K562 (cell line): ENCODE measurements around the gene HMCN2. TPM values are rescaled to one million over a fixed set of nuclear protein-coding genes. Genes with fewer than 3 reads are reported as not detected.

Experiments
- ATAC-seq: fragments of 200-7000 bp; cut with Tn5 transposase; 3 replicates; pipeline ENCODE4 v1.9.1; 2020; ENCODE audit warnings: moderate library complexity
- BruUV-seq: library from RNA; stranded (reverse); fragments of 400-500 nt; replicated peaks from 2 replicates; lab custom pipeline; 2021; lab: Mats Ljungman, UMichigan
- CTCF ChIA-PET: fragments of 300-600 bp; formaldehyde crosslinking; extraction: SDS; loops from one replicate; lab custom pipeline; 2021; ENCODE audit warnings: low intra/inter-chr PET ratio; lab: Yijun Ruan, JAX
- POLR2A ChIA-PET: fragments of 300-600, 350-650 bp; sonication (Branson Sonifier 250); formaldehyde crosslinking; extraction: SDS; loops from one replicate; lab custom pipeline; 2021; ENCODE audit warnings: antibody characterized with exemption, inconsistent platforms; lab: Yijun Ruan, JAX
- DNase-seq, 4 experiments: peaks; one replicate each; pipeline versions ENCODE4 v3.0.0 to v3.0.0-alpha.2; 2011 to 2018; ENCODE audit warnings: low spot score in 3 of 4, mixed read lengths in 3 of 4; ENCODE audit errors: extremely low read depth in 1 of 4
- FAIRE-seq: peaks from 2 replicates; lab custom pipeline; 2011; peaks lifted over from hg19 to GRCh38; lab: Jason Lieb, UNC
- H2AFZ ChIP-seq: 2 replicates; pipeline ENCODE4 v1.6.0; 2011; ENCODE audit warnings: low read depth, low read length, control low read depth, inconsistent platforms
- H3K27ac ChIP-seq: fragments of 200-600 bp; 3 replicates; pipeline ENCODE4 v1.8.0; 2011; ENCODE audit warnings: low read depth, mild to moderate bottlenecking, control low read depth, inconsistent platforms, low read length, moderate library complexity, mixed read lengths; ENCODE audit errors: extremely low read depth
- H3K27me3 ChIP-seq, 2 experiments: fragments of 300-600 bp in 1 of 2; 2 replicates in 1 of 2; 3 replicates in 1 of 2; pipeline versions ENCODE4 v1.6.0 to v1.8.0; 2011; ENCODE audit warnings: inconsistent platforms in 2 of 2, low read length in 2 of 2, mild to moderate bottlenecking in 1 of 2, mixed read lengths in 1 of 2, moderate library complexity in 1 of 2; ENCODE audit not compliant: control insufficient read depth in 2 of 2, insufficient read depth in 2 of 2
- H3K36me3 ChIP-seq: fragments of 300-600 bp; 3 replicates; pipeline ENCODE4 v1.8.0; 2011; ENCODE audit warnings: mild to moderate bottlenecking, low read length, inconsistent platforms; ENCODE audit not compliant: control insufficient read depth, insufficient read depth
- H3K4me1 ChIP-seq, 2 experiments: fragments of 200-600 bp in 1 of 2; replicated peaks in 1 of 2; 2 replicates in 1 of 2; 3 replicates in 1 of 2; pipeline versions ENCODE4 v1.5.1 to v1.8.0; 2011; ENCODE audit warnings: inconsistent platforms in 2 of 2, low read length in 2 of 2, mild to moderate bottlenecking in 1 of 2, mixed read lengths in 1 of 2, moderate library complexity in 1 of 2; ENCODE audit not compliant: control insufficient read depth in 2 of 2, insufficient read depth in 2 of 2
- H3K4me2 ChIP-seq: 2 replicates; pipeline ENCODE4 v1.6.1; 2011; ENCODE audit warnings: low read length, control low read depth, inconsistent platforms, mixed read lengths; ENCODE audit not compliant: insufficient read depth
- H3K4me3 ChIP-seq: fragments of 200-600 bp; sonication (generic), shearing (Covaris generic); 2 replicates; pipeline ENCODE4 v1.5.1; 2016; ENCODE audit warnings: control low read depth, inconsistent platforms
- H3K79me2 ChIP-seq: fragments of 200-600 bp; 3 replicates; pipeline ENCODE4 v1.8.0; 2011; ENCODE audit warnings: low read length, inconsistent platforms; ENCODE audit not compliant: control insufficient read depth, insufficient read depth
- H3K9ac ChIP-seq, 2 experiments: 2 replicates each; pipeline versions ENCODE4 v1.6.0 to v1.6.1; 2011; ENCODE audit warnings: low read depth in 2 of 2, low read length in 2 of 2, control low read depth in 1 of 2, inconsistent platforms in 1 of 2, mild to moderate bottlenecking in 1 of 2, mixed read lengths in 1 of 2; ENCODE audit not compliant: insufficient read depth in 1 of 2
- H3K9me1 ChIP-seq: one replicate; pipeline ENCODE4 v1.6.0; 2011; ENCODE audit warnings: inconsistent platforms, mild to moderate bottlenecking, low read length, moderate library complexity; ENCODE audit not compliant: control insufficient read depth, insufficient read depth
- H3K9me3 ChIP-seq: replicated peaks from 2 replicates; pipeline ENCODE4 v1.5.1; 2011; ENCODE audit warnings: low read depth, low read length, inconsistent platforms; ENCODE audit not compliant: control insufficient read depth, insufficient read depth
- H4K20me1 ChIP-seq: replicated peaks from 2 replicates; pipeline ENCODE4 v1.6.1; 2011; ENCODE audit warnings: low read length, inconsistent platforms, mixed read lengths; ENCODE audit not compliant: control insufficient read depth, insufficient read depth
- CBFA2T3 ChIP-seq: fragments of 450-650 bp; IDR thresholded peaks from 2 replicates; pipeline ENCODE4 v1.6.1; 2017
- EGR1 ChIP-seq: fragments of 450-650 bp; conservative IDR thresholded peaks from 2 replicates; pipeline ENCODE4 v1.6.1; 2017; ENCODE audit warnings: mild to moderate bottlenecking
- HDAC3 ChIP-seq: fragments of 450-650 bp; IDR thresholded peaks from 2 replicates; pipeline ENCODE4 v1.6.1; 2018; ENCODE audit warnings: borderline replicate concordance, mild to moderate bottlenecking, moderate library complexity; ENCODE audit not compliant: partially characterized antibody
- SMARCE1 ChIP-seq: fragments of 450-650 bp; IDR thresholded peaks from 2 replicates; pipeline ENCODE4 v1.7.1; 2016; ENCODE audit warnings: mild to moderate bottlenecking
- SPI1 ChIP-seq: IDR thresholded peaks from 2 replicates; pipeline ENCODE4 v1.6.1; 2011; ENCODE audit warnings: low read depth, low read length, control low read depth, borderline replicate concordance
- ZSCAN32 ChIP-seq: fragments of 450-650 bp; formaldehyde crosslinking; IDR thresholded peaks from 2 replicates; pipeline ENCODE4 v1.4.0; 2020; ENCODE audit warnings: mild to moderate bottlenecking, moderate library complexity
- WGBS: fragments of 100-300 bp; shearing (Covaris generic); methylation state at CpG from one replicate; pipeline ENCODE4 v1.1.6; 2016; ENCODE audit warnings: low coverage, mixed read lengths; ENCODE audit not compliant: insufficient coverage; ENCODE audit errors: missing lambda C conversion rate; 5-methylcytosine and 5-hydroxymethylcytosine counted together
- in situ Hi-C: fragments of 300-500 bp; cut with MboI; formaldehyde crosslinking; loops from 4 replicates; pipeline ENCODE4 v1.15.0; 2018; ENCODE audit warnings: inconsistent platforms, mixed read lengths
- intact Hi-C: fragments of 100-400 bp; cut with micrococcal nuclease; formaldehyde crosslinking; loops from 2 replicates; pipeline ENCODE4 v1.14.2; 2022
- polyA plus RNA-seq, 8 experiments: library from polyadenylated mRNA; depleted of rRNA in 4 of 8; stranded (reverse) in 5 of 8; unstranded in 3 of 8; fragments of >200 nt; fragmentation: Nextera tagmentation in 2 of 8; fragmentation: Illumina TruSeq in 1 of 8; extraction: Ambion mirVana in 2 of 8; extraction: Trizol in 1 of 8; gene quantifications; 2 replicates each; pipeline versions ENCODE4 v1.2.1 to v1.2.3, GENCODE V29; 2011 to 2014; ENCODE audit warnings: inconsistent platforms in 1 of 8, missing spikeins in 1 of 8
- total RNA-seq, 7 experiments: library from RNA; depleted of rRNA in 6 of 7; stranded (reverse); fragments of >200 nt in 6 of 7; fragmentation: Illumina TruSeq in 2 of 7; extraction: Trizol in 2 of 7; gene quantifications; 2 replicates each; pipeline versions ENCODE4 v1.2.1 to v1.2.3, GENCODE V29; 2011 to 2021; ENCODE audit warnings: low replicate concordance in 1 of 7
- TF ChIP-seq, protein P1 (sequence below): fragments of 450-650 bp; formaldehyde crosslinking; IDR thresholded peaks from 2 replicates; pipeline ENCODE4 v1.4.0; 2020; ENCODE audit warnings: mild to moderate bottlenecking, moderate library complexity

HMCN2 gene
- total and polyA plus RNA-seq, 9 of the 15 experiments (the other 6 are each of a cell fraction or from before 2014, with no cell fraction given), result 0.01 TPM; not detected in 8

DNA sequence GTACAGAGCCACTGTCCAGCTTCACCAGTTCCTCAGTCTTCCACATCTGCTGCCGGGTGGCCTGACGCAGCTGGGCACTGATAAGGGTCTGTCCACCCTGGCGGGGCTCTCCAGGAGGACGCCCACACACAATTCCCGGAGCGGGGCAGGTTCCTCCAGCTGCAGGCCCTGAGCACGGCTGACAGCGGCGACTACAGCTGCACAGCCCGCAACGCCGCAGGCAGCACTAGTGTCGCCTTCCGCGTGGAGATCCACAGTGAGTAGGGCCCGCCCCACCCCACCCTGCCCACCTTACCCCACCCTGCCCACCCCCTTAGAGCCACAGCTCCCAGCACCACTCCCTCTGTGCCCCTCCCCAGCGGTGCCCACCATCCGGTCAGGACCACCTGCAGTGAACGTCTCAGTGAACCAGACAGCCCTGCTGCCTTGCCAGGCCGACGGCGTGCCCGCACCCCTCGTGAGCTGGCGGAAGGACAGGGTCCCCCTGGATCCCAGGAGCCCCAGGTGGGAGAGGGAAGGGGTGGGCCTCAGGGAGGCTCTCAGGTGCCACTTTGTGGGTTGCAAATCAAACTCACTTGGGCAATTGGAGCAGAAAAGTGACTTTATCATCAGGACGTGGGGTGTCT is 130.4 kb downstream of the HMCN2 start:
- 50% methylated on average over 18 of the region's 26 CpGs for WGBS
- Histone ChIP-seq H3K36me3 (no peaks in the 10 kb centered on the region), H3K4me2 (no peak overlapping the region), H3K9me1 (no peaks in the 10 kb centered on the region), H3K27ac (no peak overlapping the region), H3K4me1 (peaks cover 0 to 25% of the 10 kb centered on the region in 2 experiments; a peak in 2 of 5 replicates), H3K27me3 (peaks cover 11 to 51% of the 10 kb centered on the region in 2 experiments; a peak in 4 of 5 replicates), H2AFZ (no peak overlapping the region), H3K9ac (no peak overlapping the region), H4K20me1 (no peaks in the 10 kb centered on the region), H3K4me3 (no peak overlapping the region), H3K79me2 (no peaks in the 10 kb centered on the region)
- CTCF ChIA-PET, result no interaction called here
- intact Hi-C loops, result no loop called here
- ATAC-seq, result no peak
- in situ Hi-C loops, result no loop called here
- no peak for DNase-seq
- no peak for FAIRE-seq
- POLR2A ChIA-PET, result no interaction called here
- no TSS peak for BruUV-seq
- TF ChIP-seq ZSCAN32 (CRISPR knock-in tag), result no peak
- 0 out of 2 replicates have a peak, but pooled peaks have one; percentile 18 for TF ChIP-seq CBFA2T3
- TF ChIP-seq HDAC3, result no peak
- TF ChIP-seq, protein P1, sequence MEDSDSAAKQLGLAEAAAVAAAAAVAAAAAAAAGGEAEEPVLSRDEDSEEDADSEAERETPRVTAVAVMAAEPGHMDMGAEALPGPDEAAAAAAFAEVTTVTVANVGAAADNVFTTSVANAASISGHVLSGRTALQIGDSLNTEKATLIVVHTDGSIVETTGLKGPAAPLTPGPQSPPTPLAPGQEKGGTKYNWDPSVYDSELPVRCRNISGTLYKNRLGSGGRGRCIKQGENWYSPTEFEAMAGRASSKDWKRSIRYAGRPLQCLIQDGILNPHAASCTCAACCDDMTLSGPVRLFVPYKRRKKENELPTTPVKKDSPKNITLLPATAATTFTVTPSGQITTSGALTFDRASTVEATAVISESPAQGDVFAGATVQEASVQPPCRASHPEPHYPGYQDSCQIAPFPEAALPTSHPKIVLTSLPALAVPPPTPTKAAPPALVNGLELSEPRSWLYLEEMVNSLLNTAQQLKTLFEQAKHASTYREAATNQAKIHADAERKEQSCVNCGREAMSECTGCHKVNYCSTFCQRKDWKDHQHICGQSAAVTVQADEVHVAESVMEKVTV (CRISPR knock-in tag), result no peak
- TF ChIP-seq EGR1, result 0 out of 2 replicates have a peak, but pooled peaks have one; percentile 8
- no peak for TF ChIP-seq SMARCE1
- TF ChIP-seq SPI1, result no peak
- TF ChIP-seq, all 486 proteins: peak for 2
- H3K9me3 ChIP-seq, result no peaks in the 10 kb centered on the region
